ENCODE results near the gene GAREM1.

GAREM1 gene

DNA sequence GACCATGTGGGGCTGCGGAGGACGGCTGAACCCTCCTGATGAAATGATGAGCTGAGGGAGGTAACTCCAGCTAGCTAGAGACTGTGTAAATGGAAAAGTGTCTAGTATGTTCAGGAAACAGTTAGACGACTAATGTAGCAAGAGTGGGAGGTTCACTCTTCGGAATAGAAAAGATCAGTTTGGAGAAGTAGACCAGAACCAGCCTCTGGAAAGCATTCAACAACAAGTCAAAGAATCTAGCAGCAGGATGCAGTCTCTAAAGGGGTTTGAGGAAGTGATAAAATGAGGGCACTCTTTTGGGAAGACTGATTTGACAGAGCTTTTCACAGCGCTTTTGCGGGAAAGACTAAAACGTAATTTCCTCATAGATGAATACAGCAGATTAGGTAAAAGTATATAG, 79.6 kb downstream of the GAREM1 start:
- DNase-seq (ENCODE audit: low read depth, low spot score): no peak
- Histone ChIP-seq H3K9me3 (ENCODE audit: low read depth, low read length) (no peaks in the 10 kb centered on the region), H3K9ac (ENCODE audit: insufficient read length) (no peak overlapping the region), H3K4me3 (no peak overlapping the region), H3K27ac (no peak overlapping the region), H3K36me3 (ENCODE audit: insufficient read depth, low read length) (no peaks in the 10 kb centered on the region)
- no peak for TF ChIP-seq POLR2AphosphoS5 (IDR thresholded peaks at IDR 0.05; ENCODE audit: borderline replicate concordance, low read depth, low read length)
- no peak for TF ChIP-seq EZH2 (IDR thresholded peaks at IDR 0.05)
- TF ChIP-seq FOXP2 (optimal IDR thresholded peaks at IDR 0.05; ENCODE audit: control extremely low read depth, extremely low read length, insufficient read depth): no peak

DNA sequence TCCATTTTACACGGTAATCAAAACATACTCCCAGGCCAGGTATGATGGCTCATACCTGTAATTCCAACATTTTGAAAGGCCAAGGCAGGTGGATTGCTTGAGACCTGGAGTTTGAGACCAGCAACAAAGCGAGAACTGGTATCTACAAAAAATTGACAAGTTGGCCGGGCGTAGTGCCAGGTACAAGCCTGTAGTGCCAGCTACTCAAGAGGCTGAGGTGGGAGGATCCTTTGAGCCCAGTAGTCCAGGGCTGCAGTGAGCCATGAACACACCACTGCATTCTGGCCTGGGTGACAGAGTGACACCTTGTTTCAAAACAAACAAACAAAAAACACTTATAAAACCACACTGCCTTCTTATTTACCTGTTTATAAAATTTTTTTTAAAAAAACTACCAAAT, 80.8 kb downstream of the GAREM1 start:
- Histone ChIP-seq H3K36me3 (ENCODE audit: insufficient read depth, low read length) (no peaks in the 10 kb centered on the region), H3K4me3 (no peak overlapping the region), H3K27ac (no peak overlapping the region), H3K9ac (ENCODE audit: insufficient read length) (no peak overlapping the region), H3K9me3 (ENCODE audit: low read depth, low read length) (no peaks in the 10 kb centered on the region)
- DNase-seq (ENCODE audit: low read depth, low spot score): no peak
- TF ChIP-seq POLR2AphosphoS5 (IDR thresholded peaks at IDR 0.05; ENCODE audit: borderline replicate concordance, low read depth, low read length): no peak
- TF ChIP-seq FOXP2 (optimal IDR thresholded peaks at IDR 0.05; ENCODE audit: control extremely low read depth, extremely low read length, insufficient read depth): no peak
- no peak for TF ChIP-seq EZH2 (IDR thresholded peaks at IDR 0.05)

DNA sequence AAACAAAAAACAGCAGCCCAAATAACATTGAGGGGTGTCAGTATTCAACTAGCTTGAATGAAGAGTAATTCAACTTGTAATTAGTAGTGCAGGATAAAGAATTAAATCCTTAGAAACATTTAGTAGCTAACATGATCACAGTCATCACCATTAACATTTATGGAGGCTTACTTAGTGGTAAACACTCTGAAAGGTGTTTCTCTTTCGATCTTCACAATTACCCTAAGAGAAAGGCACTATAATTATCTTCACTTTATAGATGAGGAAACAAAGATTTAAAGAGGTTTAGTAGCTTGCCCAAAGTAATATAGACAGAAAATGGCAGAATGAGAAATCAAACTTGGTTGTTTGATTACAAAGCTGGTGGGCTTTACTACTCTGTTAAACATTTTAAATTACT, 81.5 kb downstream of the GAREM1 start:
- DNase-seq (ENCODE audit: low read depth, low spot score): no peak
- no peak overlapping the region for H3K27ac ChIP-seq
- H3K4me3 ChIP-seq: no peak overlapping the region
- H3K36me3 ChIP-seq (ENCODE audit: insufficient read depth, low read length): no peaks in the 10 kb centered on the region
- H3K9me3 ChIP-seq (ENCODE audit: low read depth, low read length): no peaks in the 10 kb centered on the region
- no peak for TF ChIP-seq POLR2AphosphoS5 (IDR thresholded peaks at IDR 0.05; ENCODE audit: borderline replicate concordance, low read depth, low read length)
- no peak for TF ChIP-seq FOXP2 (optimal IDR thresholded peaks at IDR 0.05; ENCODE audit: control extremely low read depth, extremely low read length, insufficient read depth)
- no peak for TF ChIP-seq EZH2 (IDR thresholded peaks at IDR 0.05)
- no peak overlapping the region for H3K9ac ChIP-seq (ENCODE audit: insufficient read length)

DNA sequence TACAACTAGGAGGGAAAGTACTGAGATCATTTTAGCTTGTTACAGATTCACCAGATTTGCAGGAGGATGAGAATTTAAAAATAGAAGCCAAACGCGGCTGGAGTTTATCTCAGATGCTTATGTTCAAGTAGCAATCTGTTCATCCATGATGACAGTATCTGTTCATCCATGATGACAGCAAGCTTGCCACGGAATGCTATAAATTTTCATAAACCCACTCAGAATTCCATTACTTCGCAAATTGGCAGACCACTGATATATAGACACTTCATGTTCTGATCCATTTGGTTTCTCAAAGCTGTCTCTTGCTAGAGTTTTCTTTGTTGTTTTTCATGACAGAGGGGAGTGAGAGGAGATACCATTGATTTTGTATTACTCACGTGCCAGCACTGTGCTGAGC, 84.2 kb downstream of the GAREM1 start:
- no peak overlapping the region for H3K27ac ChIP-seq
- H3K36me3 ChIP-seq (ENCODE audit: insufficient read depth, low read length): no peaks in the 10 kb centered on the region
- H3K9me3 ChIP-seq (ENCODE audit: low read depth, low read length): no peaks in the 10 kb centered on the region
- H3K9ac ChIP-seq (ENCODE audit: insufficient read length): no peak overlapping the region
- no peak overlapping the region for H3K4me3 ChIP-seq
- no peak for TF ChIP-seq POLR2AphosphoS5 (IDR thresholded peaks at IDR 0.05; ENCODE audit: borderline replicate concordance, low read depth, low read length)
- no peak for TF ChIP-seq FOXP2 (optimal IDR thresholded peaks at IDR 0.05; ENCODE audit: control extremely low read depth, extremely low read length, insufficient read depth)
- no peak for TF ChIP-seq EZH2 (IDR thresholded peaks at IDR 0.05)
- DNase-seq (ENCODE audit: low read depth, low spot score): no peak

DNA sequence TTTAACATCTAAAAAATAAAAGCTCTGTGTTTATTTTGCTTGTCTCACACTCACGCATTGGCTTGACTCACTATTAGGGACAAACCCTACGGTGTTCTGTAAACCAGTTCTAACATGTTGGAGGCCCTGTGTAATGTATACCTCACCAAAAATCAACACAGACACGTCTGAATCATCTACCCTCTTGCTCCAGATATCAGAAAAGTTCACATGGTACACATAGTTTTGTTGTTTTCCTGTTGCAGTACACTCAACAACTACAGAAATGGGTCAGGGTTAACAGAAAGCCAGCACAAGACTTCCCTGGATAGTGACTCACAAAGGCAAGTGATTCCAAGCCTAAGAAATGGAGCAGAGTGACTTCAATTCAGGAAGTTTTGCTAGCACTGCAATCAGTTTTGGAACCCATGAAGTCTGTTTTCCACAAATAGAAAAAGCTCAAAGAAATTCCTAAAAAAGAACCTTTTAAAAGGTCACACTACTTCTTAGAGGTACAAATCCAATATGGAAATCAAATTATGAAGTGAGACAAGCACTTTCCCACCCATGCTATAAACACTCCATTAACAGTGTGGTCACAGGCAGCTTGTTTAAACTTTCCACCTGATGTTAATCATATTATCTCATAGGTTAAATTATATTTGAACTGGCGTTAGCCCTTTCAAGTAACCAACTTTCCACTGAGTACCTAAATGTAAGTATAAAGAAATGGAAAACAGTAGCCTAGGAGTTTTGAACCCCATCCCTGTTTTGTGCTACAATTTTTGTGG, 87.4 kb downstream of the GAREM1 start:
- DNase-seq (ENCODE audit: low read depth, low spot score): no peak
- H3K36me3 ChIP-seq (ENCODE audit: insufficient read depth, low read length): no peaks in the 10 kb centered on the region
- no peak overlapping the region for H3K4me3 ChIP-seq
- no peaks in the 10 kb centered on the region for H3K9me3 ChIP-seq (ENCODE audit: low read depth, low read length)
- no peak overlapping the region for H3K27ac ChIP-seq
- H3K9ac ChIP-seq (ENCODE audit: insufficient read length): no peak overlapping the region
- TF ChIP-seq EZH2 (IDR thresholded peaks at IDR 0.05) (no peak), FOXP2 (optimal IDR thresholded peaks at IDR 0.05; ENCODE audit: control extremely low read depth, extremely low read length, insufficient read depth) (no peak), POLR2AphosphoS5 (IDR thresholded peaks at IDR 0.05; ENCODE audit: borderline replicate concordance, low read depth, low read length) (no peak)

DNA sequence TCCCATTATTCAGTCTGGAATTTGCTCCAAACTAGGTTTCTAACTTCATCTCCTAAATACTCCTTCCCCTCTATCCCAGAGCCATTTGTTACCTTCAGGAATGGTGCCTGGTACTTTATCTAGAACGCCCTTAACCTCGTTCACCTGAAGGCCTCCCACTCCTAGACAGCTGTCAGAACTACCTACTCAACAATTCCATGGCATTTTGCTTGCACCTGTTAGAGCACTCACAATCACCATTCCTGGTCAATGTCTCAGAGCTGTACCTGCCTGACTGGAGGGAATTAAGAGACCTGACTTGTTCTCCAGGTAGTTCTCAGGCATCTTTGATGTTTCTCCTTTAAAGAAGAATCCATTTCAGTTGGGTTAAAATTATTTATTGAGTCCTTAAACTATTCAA, 88.9 kb downstream of the GAREM1 start:
- no peak for TF ChIP-seq POLR2AphosphoS5 (IDR thresholded peaks at IDR 0.05; ENCODE audit: borderline replicate concordance, low read depth, low read length)
- no peak for TF ChIP-seq EZH2 (IDR thresholded peaks at IDR 0.05)
- no peak for TF ChIP-seq FOXP2 (optimal IDR thresholded peaks at IDR 0.05; ENCODE audit: control extremely low read depth, extremely low read length, insufficient read depth)
- Histone ChIP-seq H3K9me3 (ENCODE audit: low read depth, low read length) (no peaks in the 10 kb centered on the region), H3K4me3 (no peak overlapping the region), H3K36me3 (ENCODE audit: insufficient read depth, low read length) (no peaks in the 10 kb centered on the region), H3K27ac (no peak overlapping the region), H3K9ac (ENCODE audit: insufficient read length) (no peak overlapping the region)
- DNase-seq (ENCODE audit: low read depth, low spot score): no peak

DNA sequence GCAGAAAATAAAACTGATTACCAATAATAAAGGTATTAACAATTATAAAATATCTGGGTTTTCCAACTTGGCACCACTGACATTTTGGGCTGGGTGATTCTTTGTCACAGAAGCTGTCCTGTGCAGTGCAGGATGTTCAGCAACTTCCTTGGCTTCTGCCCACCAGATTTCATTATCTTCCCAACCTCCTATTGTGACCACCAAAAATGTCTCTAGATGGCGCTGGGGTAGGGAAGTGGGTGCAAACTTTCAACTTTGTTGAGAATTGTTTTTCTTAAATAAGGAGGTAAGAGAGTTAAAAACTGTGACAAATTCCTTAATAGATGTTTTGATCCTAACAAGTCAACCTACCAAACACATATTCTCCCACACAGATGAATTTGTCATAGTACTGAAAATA, 90.1 kb downstream of the GAREM1 start:
- TF ChIP-seq EZH2 (IDR thresholded peaks at IDR 0.05) (no peak), FOXP2 (optimal IDR thresholded peaks at IDR 0.05; ENCODE audit: control extremely low read depth, extremely low read length, insufficient read depth) (no peak), POLR2AphosphoS5 (IDR thresholded peaks at IDR 0.05; ENCODE audit: borderline replicate concordance, low read depth, low read length) (no peak)
- H3K27ac ChIP-seq: no peak overlapping the region

DNA sequence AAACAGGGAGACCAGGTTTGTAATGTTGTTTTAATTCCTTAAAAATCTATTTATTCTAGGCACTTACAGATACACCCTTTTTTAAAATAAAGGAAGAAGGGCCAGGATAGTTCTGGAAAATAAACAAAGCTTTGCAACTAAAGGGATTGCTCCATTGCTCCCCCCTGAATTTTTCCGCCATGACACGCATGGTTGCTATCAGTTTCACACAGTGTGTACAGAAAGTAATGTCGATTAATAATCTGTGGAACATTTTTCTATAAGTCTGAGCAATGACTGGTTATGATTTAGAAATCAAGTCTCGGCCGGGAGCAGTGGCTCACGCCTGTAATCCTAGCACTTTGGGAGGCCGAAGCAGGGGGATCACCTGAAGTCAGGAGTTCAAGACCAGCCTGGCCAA, 90.8 kb downstream of the GAREM1 start:
- H3K27ac ChIP-seq: no peak overlapping the region
- H3K9me3 ChIP-seq (ENCODE audit: low read depth, low read length): no peaks in the 10 kb centered on the region
- no peak overlapping the region for H3K4me3 ChIP-seq
- no peaks in the 10 kb centered on the region for H3K36me3 ChIP-seq (ENCODE audit: insufficient read depth, low read length)
- no peak for DNase-seq (ENCODE audit: low read depth, low spot score)
- no peak for TF ChIP-seq POLR2AphosphoS5 (IDR thresholded peaks at IDR 0.05; ENCODE audit: borderline replicate concordance, low read depth, low read length)
- no peak for TF ChIP-seq EZH2 (IDR thresholded peaks at IDR 0.05)
- TF ChIP-seq FOXP2 (optimal IDR thresholded peaks at IDR 0.05; ENCODE audit: control extremely low read depth, extremely low read length, insufficient read depth): no peak
- no peak overlapping the region for H3K9ac ChIP-seq (ENCODE audit: insufficient read length)

More for the DNA sequence above, 90.1 kb downstream of the GAREM1 start:
- Histone ChIP-seq H3K36me3 (ENCODE audit: insufficient read depth, low read length) (no peaks in the 10 kb centered on the region), H3K9ac (ENCODE audit: insufficient read length) (no peak overlapping the region), H3K4me3 (no peak overlapping the region), H3K9me3 (ENCODE audit: low read depth, low read length) (no peaks in the 10 kb centered on the region)
- no peak for DNase-seq (ENCODE audit: low read depth, low spot score)

DNA sequence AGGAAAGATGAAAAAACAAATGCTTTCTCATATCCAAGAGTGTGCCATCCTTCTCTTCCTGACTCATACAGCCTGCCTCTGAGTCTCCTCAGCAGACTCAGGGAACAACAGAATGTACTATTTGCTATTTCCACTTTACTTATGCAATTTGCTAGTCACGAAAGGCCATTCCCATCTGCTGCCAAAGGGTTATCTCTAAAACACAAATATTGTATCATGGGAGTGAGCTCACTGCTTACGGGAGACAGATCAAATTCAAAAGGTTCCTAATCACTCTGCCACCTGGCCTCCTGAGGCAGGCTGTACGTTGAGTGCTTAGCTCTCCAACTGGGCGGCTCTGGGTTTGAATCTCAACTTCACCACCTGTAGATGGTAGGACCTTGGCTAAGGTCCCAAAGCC, 92.0 kb downstream of the GAREM1 start:
- no peak overlapping the region for H3K27ac ChIP-seq
- no peak overlapping the region for H3K4me3 ChIP-seq
- no peak overlapping the region for H3K9ac ChIP-seq (ENCODE audit: insufficient read length)
- H3K9me3 ChIP-seq (ENCODE audit: low read depth, low read length): no peaks in the 10 kb centered on the region
- no peak for DNase-seq (ENCODE audit: low read depth, low spot score)
- H3K36me3 ChIP-seq (ENCODE audit: insufficient read depth, low read length): no peaks in the 10 kb centered on the region
- no peak for TF ChIP-seq EZH2 (IDR thresholded peaks at IDR 0.05)
- no peak for TF ChIP-seq POLR2AphosphoS5 (IDR thresholded peaks at IDR 0.05; ENCODE audit: borderline replicate concordance, low read depth, low read length)
- no peak for TF ChIP-seq FOXP2 (optimal IDR thresholded peaks at IDR 0.05; ENCODE audit: control extremely low read depth, extremely low read length, insufficient read depth)

All from SK-N-MC (cell line).